CD4-positive, alpha-beta T cell treated with Interleukin-2 at 100 ng/mL for 4 hours (primary cell): ENCODE data around the gene AFF4.
"Not testable (repeated sequence)": the region's sequence is repeated elsewhere in the genome, so short reads cannot be mapped to it uniquely, and the experiment has no call there.

Experiments used
- DNase-seq: peaks from one replicate; pipeline ENCODE4 v3.0.0-alpha.2; 2020; ENCODE audit warnings: low spot score

Gene AFF4

DNA sequence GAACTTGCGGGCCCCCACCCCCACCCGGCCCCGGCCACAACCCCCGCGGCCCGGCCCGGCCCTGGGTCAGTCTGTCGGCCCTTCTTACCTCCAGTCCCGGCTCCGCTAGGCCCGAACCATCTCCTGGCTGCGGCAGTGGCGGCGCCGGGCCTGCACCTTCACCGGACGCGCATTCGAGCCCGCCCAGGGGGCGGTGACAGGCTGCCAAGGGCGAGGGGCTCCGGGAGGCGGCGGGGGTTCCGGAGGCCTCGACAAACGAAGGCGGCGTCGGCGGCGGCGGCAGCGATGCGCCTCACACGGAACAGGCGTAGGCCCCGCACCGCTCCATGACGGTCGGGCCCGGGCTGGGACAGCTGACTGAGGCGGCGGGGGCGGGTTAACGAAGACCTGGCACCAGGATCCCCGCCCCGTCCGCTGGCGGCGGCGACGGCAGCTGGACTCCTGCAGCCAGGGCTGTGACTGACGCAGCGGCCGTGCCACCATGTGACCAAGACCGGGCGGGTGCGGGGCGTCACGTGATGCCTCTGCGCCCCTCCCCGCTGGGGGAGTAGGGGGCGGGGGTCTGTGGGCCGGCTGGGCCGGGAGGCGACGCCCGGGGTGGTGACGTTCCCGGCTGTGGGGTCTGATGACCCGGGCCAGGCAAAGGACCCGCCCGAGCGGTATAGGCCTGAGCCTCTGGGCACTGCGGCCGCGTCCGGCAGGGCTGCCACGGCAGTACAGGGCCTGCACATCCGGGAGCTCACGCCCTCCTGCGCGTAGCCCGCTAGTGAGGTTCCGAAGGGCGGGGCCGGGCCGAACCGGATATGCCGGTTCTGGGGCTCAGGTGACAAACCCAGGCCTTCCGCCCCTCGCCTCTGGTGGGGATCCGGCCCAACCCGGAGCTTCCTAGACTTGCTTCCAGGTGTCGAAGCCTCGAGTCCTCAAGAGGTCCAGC lies at the start of gene AFF4:
TSS of gene AFF4 (minus strand) at position 464 of the 934 bp plus-strand sequence. CDS start 26,445 bp downstream, outside the sequence.
- DNase-seq: peak; percentile 88

DNA sequence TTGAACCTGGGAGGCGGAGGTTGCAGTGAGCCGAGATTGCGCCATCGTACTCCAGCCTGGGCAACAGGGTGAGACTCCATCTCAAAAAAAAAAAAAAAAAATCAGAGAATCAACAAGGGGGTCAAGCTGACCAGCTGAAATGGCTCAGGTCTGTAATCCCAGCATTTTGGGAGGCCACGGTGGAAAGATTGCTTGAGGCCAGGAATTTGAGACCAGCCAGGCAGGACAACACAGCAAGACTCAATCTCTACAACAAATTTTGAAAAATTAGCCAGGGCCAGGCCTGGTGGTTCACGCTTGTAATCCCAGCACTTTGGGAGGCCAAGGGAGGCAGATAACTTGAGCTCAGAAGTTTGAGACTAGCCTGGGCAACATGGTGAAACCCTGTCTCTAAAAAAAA lies 45.0 kb upstream of the AFF4 start:
- not testable (repeated sequence) for DNase-seq

GRCh38 chr5:133006653-133007052 lies 43.2 kb upstream of the AFF4 start:
- DNase-seq: no peak

DNA sequence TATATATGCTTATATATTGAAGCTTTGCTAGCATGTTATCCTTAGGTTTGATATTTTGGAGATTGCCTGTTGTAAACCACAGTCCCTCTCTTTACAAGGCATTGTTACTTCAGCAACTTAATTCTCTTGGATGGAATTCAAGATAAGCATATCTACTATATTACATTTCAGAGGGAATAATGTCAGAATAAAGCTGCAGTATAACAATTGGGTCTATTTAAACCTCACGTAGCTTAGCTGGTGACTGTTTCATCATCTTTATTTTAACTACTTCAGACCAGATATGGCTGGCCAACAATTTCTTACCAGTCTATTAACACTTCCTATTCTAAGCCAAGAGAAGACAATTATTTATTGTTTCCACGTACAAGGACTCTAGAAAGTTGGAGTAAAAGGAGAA lies 35.8 kb upstream of the AFF4 start:
- no peak for DNase-seq

GRCh38 chr5:132998556-132998955 lies 35.1 kb upstream of the AFF4 start:
- DNase-seq: no peak

DNA sequence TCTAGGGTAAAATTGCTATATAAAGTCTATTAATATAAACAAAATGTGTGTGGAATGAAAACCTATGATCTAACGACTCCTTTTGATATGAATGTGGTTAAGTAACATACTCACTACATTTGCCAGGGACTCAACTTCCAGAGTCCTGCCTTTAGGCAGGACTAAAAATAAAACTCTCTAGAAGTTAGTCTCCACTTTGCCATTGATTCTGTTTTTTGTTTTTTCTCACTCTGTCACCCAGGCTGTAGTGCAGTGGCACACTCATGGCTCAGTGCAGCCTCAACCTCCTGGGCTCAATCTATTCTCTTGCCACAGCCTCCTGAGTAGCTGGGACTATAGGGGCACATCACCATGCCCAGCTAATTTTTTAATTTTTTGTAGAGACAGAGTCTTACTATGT lies 32.9 kb upstream of the AFF4 start:
- DNase-seq: no peak

DNA sequence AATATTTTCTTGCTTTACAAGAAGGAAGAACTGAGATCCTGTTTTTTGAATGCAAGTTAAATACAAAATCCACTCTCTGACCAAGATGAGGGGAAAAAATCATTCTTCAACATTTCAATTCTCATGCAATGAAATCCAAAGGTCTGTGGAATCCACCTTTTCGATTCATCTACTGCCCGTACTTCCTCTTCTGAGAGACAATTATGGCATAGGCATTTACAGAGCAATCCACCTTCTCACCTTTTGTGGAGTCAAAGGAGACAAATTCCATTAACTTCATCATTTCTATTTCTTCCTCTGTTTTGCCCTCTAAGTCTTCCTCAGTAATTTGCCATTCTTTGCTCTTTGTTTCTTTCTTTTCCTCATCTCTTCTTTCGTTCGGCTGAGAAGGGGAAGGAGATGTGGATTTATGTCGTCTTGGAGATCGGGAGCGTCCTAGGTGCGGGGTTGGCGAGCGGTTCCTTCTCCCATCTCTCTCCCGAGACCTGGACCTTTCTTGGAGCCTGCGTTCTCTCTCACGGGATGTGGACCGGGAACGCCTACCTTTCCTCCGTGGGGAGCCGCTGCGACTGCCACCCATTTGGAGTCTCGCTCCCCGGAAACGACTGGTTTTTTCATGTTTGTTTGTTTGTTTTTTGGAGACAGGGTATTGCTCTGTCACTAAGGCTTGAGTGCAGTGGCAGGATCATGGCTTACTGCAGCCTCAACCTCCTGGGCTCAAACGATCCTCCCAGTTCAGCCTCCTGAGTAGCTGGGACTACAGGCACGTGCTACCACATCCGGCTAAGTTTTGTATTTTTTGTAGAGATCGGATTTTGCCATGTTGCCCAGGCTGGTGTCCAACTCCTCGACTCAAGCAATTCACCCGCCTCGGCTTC lies 24.3 kb upstream of the AFF4 start:
- no peak for DNase-seq

DNA sequence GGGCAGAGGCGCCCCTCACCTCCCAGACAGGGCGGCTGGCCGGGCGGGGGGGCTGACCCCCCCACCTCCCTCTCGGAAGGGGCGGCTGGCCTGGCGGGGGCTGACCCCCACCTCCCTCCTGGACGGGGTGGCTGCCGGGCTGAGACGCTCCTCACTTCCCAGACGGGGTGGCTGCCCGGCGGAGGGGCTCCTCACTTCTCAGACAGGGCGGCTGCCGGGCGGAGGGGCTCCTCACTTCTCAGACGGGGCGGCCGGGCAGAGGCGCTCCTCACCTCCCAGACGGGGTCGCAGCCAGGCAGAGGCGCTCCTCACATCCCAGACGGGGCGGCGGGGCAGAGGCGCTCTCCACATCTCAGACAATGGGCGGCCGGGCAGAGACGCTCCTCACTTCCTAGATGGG lies 19.5 kb upstream of the AFF4 start:
- DNase-seq: not testable (repeated sequence)

- DNase-seq: no peak
Observed at GRCh38 chr5:132981288-132981687, 17.9 kb upstream of the AFF4 start.

DNA sequence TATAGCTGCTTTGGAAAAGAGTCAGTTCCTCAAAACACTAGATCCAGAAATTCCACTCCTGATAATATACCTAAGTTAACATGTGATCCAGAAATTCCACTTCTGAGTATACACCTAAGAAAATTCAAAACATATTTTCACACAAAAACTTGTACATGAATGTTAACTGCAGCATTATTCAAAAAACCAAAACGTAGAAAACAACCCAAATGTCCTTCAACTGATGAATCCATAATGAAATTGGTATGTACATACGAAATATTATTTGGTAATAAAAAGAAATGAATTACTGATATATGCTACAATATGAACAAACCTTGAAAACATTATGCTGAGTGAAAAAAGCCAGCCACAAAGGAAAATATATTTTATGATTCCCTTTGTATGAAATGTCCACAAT lies 16.5 kb upstream of the AFF4 start:
- no peak for DNase-seq

DNA sequence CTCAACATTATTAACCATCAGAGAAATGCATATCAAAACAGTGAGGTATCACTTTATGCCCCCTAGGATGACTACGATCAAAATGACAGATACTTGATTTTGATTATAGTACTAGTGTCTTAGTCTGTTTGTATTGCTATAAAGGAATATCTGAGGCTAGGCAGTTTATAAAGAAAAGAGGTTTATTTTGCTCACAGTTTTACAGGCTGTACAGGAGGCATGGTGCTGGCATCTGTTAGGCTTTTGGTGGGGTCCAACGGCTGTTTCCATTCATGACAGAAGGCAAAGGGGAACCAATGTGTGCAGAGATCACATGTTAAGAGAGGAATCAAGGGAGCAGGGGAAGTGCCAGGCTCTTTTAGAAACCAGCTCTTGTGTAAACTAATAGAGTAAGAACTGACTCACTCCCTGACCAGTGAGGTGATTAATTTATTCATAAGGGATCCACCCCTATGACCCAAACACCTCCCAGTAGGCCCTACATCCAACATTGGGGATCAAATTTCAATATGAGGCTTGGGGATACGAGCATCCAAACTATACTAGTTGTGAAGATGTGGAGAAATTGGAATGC lies 16.0 kb upstream of the AFF4 start:
- DNase-seq: no peak

GRCh38 chr5:132976852-132977251 lies 13.4 kb upstream of the AFF4 start:
- no peak for DNase-seq

DNA sequence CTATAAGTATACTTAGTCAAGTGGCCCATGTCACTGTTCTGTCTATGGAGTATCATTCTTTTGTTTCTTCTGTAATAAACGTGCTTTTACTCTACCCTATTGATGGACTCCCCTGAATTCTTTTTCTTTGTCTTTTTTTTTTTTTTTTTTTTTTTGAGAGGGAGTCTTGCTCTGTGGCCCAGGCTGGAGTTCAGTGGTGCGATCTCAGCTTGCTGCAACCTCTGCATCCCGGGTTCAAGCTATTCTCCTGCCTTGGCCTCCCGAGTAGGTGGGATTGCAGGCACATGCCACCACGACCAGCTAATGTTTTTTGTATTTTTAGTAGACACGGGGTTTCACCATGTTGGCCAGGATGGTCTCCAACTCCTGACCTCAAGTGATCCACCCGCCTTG lies 9.0 kb upstream of the AFF4 start:
- DNase-seq: not testable (repeated sequence)

DNA sequence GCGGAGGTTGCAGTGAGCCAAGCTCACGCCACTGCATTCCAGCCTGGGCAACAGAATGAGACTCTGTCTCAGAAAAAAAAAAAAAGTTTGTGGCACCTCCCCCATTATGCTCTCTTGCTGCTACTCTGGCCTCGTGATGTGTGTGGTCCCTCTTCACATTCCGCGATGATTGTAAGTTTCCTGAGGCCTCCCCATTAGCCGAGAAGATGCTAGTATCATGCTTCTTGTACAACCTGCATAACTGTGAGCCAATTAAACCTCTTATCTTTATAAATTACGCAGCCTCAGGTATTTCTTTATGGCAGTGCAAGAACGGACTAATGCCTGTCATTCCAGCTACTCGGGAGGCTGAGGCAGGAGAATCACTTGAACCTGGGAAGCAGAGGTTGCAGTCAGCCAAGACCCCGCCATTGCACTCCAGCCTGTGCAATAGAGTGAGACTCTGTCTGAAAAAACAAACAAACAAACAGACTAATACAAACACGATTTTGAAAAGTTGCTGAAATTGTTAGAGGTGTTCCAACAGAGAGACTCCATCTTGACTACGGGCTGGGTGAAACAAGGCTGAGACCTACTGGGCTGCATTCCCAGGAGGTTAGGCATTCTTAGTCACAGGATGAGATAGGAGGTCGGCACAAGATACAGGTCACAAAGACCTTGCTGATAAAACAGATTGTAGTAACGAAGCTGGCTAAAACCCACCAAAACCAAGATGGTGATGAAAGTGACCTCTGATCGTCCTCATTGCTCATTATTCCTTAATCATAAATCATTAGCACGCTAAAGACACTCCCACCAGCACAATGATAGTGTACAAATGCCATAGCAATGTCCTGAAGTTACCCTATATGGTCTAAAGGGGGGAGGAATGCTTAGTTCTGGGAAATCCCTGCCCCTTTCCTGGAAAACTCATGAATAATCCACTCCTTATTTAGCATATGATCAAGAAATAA lies 8.3 kb upstream of the AFF4 start:
- DNase-seq: no peak

- DNase-seq: no peak
Observed at GRCh38 chr5:132965120-132965519, 1.7 kb upstream of the AFF4 start.

DNA sequence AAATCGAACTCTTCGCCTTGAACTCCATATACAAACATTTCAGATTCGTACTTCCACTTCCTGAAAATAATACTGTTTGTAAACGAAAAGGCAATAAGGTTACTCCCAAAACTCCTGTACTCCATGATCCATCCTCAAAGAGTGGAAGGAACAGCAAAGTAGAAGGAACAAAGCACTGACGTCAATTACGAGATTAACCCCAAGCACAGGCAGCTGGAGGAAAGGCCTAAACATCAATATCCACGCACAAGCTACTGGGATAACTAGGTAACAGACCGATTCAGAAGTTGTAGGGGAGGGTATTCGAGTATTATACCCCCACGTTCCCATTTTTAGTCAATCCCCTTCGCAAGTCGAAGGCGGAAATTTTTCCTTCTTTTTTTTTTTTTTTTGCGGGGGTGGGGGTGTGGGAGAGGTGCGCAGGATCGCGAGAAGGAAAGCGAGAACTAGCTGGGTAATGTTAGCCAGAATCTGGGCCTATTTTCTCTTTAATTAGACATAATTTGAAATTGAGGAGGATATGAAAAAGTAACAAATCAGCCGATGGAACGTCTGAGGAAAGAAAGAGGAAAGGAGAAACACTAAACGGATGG lies 909 bp downstream of the AFF4 start:
- DNase-seq: no peak

DNA sequence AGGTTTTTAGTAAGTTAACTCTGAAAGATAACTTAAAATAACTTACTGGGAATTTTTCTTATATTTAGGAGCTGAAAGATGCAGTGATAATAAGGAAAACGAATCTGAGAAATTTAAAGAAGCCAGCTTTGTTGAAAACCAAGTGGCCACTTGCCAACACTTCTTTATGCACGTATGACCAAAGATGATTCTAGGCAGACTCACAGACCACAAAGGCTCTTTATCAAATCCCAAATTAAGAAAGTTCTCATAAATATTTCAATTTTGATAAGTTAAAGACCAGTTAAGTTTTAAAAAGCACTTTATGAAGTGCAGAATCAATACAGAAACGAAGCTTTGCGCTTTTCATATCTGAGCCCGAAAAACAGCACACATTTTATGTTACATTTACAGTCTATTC lies 1.5 kb downstream of the AFF4 start:
- DNase-seq: no peak

- DNase-seq: not testable (repeated sequence)
Observed at GRCh38 chr5:132961123-132961815, 2.2 kb downstream of the AFF4 start.

DNA sequence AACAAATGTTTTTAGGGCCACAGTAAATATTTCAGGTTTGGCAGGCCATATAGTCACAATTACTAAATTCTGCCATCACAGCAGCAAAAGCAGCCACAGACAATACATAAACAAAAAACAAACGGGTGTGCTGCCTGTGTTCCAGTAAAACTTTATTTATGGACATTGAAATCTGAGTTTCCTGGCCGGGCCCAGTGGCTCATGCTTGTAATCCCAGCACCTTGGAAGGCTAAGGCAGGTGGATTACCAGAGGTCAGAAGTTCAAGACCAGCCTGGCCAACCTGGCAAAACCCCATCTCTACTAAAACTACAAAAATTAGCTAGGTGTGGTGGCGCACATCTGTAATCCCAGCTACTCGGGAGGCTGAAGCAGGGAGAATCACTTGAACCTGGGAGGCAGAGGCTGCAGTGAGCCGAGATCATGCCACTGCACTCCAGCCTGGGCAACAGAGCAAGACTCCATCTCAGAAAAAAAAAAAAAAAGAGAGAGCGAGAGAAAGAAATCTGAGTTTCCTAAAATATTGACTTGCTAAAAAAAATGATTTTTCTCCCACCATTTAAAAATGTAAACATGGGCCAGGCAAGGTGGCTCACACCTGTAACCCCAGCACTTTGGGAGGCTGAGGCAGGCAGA lies 7.2 kb downstream of the AFF4 start:
- DNase-seq: not testable (repeated sequence)

DNA sequence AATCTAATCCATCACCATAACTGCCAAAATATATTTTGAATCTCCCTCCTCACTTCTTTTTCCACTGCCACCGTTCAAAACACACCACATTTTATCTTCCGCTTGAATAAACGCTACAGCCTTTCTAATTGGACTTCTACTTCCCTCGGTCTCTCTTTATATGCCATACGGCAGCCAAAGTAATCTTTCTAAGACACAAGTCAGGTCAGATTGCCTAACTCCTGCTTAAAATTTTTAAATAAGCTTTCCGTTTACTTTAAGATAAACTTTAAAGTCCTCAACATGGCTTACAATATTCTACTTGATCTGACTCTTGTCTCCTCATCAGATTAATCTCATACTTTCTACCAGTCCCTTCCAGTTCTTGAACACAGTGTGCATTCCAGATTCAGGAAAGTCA lies 9.7 kb downstream of the AFF4 start:
- DNase-seq: no peak
